Vagina (tissue), 2 donors: Measurements from ENCODE around the gene RNF141.

Source experiments
- POLR2A ChIP-seq, 2 donors: fragments of 450-650 bp; IDR thresholded peaks; one replicate each; pipeline ENCODE4 v1.6.1; 2017; ENCODE audit warnings: antibody characterized with exemption in 2 of 2, mild to moderate bottlenecking in 2 of 2, moderate library complexity in 2 of 2
- TF ChIP-seq, protein P1 (sequence below), 3 experiments: fragments of 450-650 bp in 2 of 3; fragments of 200-600 bp in 1 of 3; sonication (generic) in 1 of 3; IDR thresholded peaks; one replicate each; pipeline ENCODE4 v1.5.1; 2017 to 2019; ENCODE audit warnings: antibody characterized with exemption in 3 of 3, mild to moderate bottlenecking in 2 of 3, moderate library complexity in 2 of 3

- TF ChIP-seq, protein P1, sequence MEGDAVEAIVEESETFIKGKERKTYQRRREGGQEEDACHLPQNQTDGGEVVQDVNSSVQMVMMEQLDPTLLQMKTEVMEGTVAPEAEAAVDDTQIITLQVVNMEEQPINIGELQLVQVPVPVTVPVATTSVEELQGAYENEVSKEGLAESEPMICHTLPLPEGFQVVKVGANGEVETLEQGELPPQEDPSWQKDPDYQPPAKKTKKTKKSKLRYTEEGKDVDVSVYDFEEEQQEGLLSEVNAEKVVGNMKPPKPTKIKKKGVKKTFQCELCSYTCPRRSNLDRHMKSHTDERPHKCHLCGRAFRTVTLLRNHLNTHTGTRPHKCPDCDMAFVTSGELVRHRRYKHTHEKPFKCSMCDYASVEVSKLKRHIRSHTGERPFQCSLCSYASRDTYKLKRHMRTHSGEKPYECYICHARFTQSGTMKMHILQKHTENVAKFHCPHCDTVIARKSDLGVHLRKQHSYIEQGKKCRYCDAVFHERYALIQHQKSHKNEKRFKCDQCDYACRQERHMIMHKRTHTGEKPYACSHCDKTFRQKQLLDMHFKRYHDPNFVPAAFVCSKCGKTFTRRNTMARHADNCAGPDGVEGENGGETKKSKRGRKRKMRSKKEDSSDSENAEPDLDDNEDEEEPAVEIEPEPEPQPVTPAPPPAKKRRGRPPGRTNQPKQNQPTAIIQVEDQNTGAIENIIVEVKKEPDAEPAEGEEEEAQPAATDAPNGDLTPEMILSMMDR (IDR thresholded peaks at IDR 0.05): no peak
- TF ChIP-seq POLR2A (IDR thresholded peaks at IDR 0.05): no peak
Measured at GRCh38 chr11:10532526-10532925, 8.5 kb downstream of the RNF141 start.
